ENCODE measurements around the gene CD4. TPM values are rescaled to one million over a fixed set of nuclear protein-coding genes. Genes with fewer than 3 reads are reported as not detected.

The CD4 gene
- total RNA-seq, 4 donors from 2014 or later: 6.6 to 16.2 (median 10.1) TPM

- 67% methylated on average over 4 of the region's 4 CpGs for WGBS
- no peak overlapping the region for H3K4me3 ChIP-seq
- intact Hi-C loops (cut with DNase I): no loop called here
- TF ChIP-seq POLR2AphosphoS5 (IDR thresholded peaks at IDR 0.05): no peak
- no peak for TF ChIP-seq POLR2A (IDR thresholded peaks at IDR 0.05; ENCODE audit: low read depth)
- no peak for TF ChIP-seq EP300 (IDR thresholded peaks at IDR 0.05)
- TF ChIP-seq CTCF (IDR thresholded peaks at IDR 0.05): no peak
- H3K27ac ChIP-seq (replicated peaks in 1 of 4): no peak overlapping the region
- H3K36me3 ChIP-seq: peaks cover 46 to 62% (median 58%) of the 10 kb centered on the region in 4 donors
- H3K9me3 ChIP-seq: no peaks in the 10 kb centered on the region
- DNase-seq (ENCODE audit: extremely low spot score): no peak
- no peaks in the 10 kb centered on the region for H3K27me3 ChIP-seq
- peaks cover 8 to 22% (median 16%) of the 10 kb centered on the region in 4 donors for H3K4me1 ChIP-seq
These were observed 42.1 kb upstream of the CD4 start for GRCh38 chr12:6747216-6747615.

- intact Hi-C loops (cut with DNase I): no loop called here
- peaks cover 46 to 62% (median 58%) of the 10 kb centered on the region in 4 donors for H3K36me3 ChIP-seq
These were observed 40.6 kb upstream of the CD4 start for GRCh38 chr12:6748761-6749160.

GRCh38 chr12:6750506-6750905 lies 38.8 kb upstream of the CD4 start:
- peaks cover 46 to 62% (median 58%) of the 10 kb centered on the region in 4 donors for H3K36me3 ChIP-seq
- H3K27ac ChIP-seq (replicated peaks in 1 of 4): peak overlapping the region in 1 of 4 donors; percentile 6
- 76% methylated on average over 4 of the region's 4 CpGs for WGBS
- H3K4me1 ChIP-seq: peaks cover 15 to 34% (median 24%) of the 10 kb centered on the region in 4 donors
- H3K9me3 ChIP-seq: no peaks in the 10 kb centered on the region
- no peak overlapping the region for H3K4me3 ChIP-seq
- intact Hi-C loops (cut with DNase I): loop anchor here (5.0 kb wide), 1 partner anchor 77 kb away; the partner anchor contains the start of gene P3H3
- no peak for DNase-seq (ENCODE audit: extremely low spot score)
- no peaks in the 10 kb centered on the region for H3K27me3 ChIP-seq
- TF ChIP-seq POLR2A (IDR thresholded peaks at IDR 0.05; ENCODE audit: low read depth): no peak
- TF ChIP-seq EP300 (IDR thresholded peaks at IDR 0.05): no peak
- no peak for TF ChIP-seq POLR2AphosphoS5 (IDR thresholded peaks at IDR 0.05)
- TF ChIP-seq CTCF (IDR thresholded peaks at IDR 0.05): no peak

More at GRCh38 chr12:6748761-6749160, 40.6 kb upstream of the CD4 start:
- Histone ChIP-seq H3K27me3 (no peaks in the 10 kb centered on the region), H3K4me3 (no peak overlapping the region), H3K4me1 (peaks cover 12 to 29% (median 20%) of the 10 kb centered on the region in 4 donors), H3K9me3 (no peaks in the 10 kb centered on the region), H3K27ac (replicated peaks in 1 of 4) (no peak overlapping the region)
- no peak for TF ChIP-seq POLR2AphosphoS5 (IDR thresholded peaks at IDR 0.05)
- TF ChIP-seq EP300 (IDR thresholded peaks at IDR 0.05): no peak
- no peak for TF ChIP-seq CTCF (IDR thresholded peaks at IDR 0.05)
- TF ChIP-seq POLR2A (IDR thresholded peaks at IDR 0.05; ENCODE audit: low read depth): no peak
- WGBS: 94% methylated on average over 25 of the region's 28 CpGs
- DNase-seq (ENCODE audit: extremely low spot score): no peak

- Histone ChIP-seq H3K36me3 (peaks cover 45 to 53% (median 51%) of the 10 kb centered on the region in 4 donors), H3K4me1 (peaks cover 15 to 34% (median 24%) of the 10 kb centered on the region in 4 donors), H3K27me3 (no peaks in the 10 kb centered on the region), H3K9me3 (no peaks in the 10 kb centered on the region), H3K27ac (replicated peaks in 1 of 4) (peak overlapping the region; percentile 99), H3K4me3 (peak overlapping the region; percentile 66 to 95 (median 83))
- intact Hi-C loops (cut with DNase I): loop anchor here (2.0 to 5.0 kb wide), 2 partner anchors 27 to 76 kb away; partner anchors contain the start of gene P3H3
- no peak for DNase-seq (ENCODE audit: extremely low spot score)
- no peak for TF ChIP-seq EP300 (IDR thresholded peaks at IDR 0.05)
- no peak for TF ChIP-seq POLR2AphosphoS5 (IDR thresholded peaks at IDR 0.05)
- no peak for TF ChIP-seq CTCF (IDR thresholded peaks at IDR 0.05)
- no peak for TF ChIP-seq POLR2A (IDR thresholded peaks at IDR 0.05; ENCODE audit: low read depth)
- WGBS: 75% methylated on average over 7 of the region's 7 CpGs
These were observed 37.6 kb upstream of the CD4 start for GRCh38 chr12:6751767-6752166.

Data from esophagus muscularis mucosa (tissue), 4 donors.